Effector CD4-positive, alpha-beta T cell (primary cell): ENCODE measurements around the gene TNPO2.
"Not testable (repeated sequence)": the region's sequence is repeated elsewhere in the genome, so short reads cannot be mapped to it uniquely, and the experiment has no call there.

ENCODE experiments used
- DNase-seq: peaks from one replicate; pipeline ENCODE4 v3.0.0-alpha.2; 2020

Gene TNPO2

DNA sequence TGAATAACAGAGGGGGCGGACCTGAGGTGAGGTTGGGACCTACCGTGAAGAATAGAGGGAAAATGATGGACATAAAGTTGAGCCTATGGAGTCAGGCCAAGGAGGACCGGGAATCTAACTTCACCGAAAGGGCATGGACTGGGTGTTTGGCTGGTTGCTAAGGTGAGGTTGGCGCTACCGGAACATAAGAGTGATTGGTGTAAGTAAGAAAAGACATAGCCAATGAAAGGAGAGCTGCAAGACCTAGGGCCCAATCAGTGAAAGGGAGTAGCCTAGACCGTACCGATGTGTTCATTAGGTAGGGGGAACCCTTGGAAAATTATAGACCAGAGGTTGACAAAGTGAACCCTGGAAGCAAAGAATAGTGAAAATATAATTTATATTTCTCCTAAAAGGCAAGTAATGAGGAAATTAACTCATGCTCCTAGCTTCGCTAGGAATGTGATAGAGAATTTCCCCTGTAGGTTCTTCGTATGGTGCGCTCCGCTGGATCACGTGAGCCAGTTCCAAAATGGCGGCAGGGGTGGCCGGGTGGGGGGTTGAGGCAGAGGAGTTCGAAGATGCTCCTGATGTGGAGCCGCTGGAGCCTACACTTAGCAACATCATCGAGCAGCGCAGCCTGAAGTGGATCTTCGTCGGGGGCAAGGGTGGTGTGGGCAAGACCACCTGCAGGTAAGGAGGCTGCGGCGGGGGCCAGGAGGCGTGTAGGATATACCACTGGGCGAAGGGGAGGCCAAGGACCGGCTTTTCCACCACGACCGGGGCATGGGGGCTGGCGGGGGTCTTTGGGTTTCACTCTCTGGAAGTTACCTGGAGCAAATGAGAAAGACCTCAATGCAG lies 13.5 kb upstream of the TNPO2 start, which contains the start of gene GET3:
GET3 (plus strand) TSS at position 503 of the 840 bp plus-strand sequence; CDS start at position 512, 9 bp downstream.
- peak; percentile 71 for DNase-seq

DNA sequence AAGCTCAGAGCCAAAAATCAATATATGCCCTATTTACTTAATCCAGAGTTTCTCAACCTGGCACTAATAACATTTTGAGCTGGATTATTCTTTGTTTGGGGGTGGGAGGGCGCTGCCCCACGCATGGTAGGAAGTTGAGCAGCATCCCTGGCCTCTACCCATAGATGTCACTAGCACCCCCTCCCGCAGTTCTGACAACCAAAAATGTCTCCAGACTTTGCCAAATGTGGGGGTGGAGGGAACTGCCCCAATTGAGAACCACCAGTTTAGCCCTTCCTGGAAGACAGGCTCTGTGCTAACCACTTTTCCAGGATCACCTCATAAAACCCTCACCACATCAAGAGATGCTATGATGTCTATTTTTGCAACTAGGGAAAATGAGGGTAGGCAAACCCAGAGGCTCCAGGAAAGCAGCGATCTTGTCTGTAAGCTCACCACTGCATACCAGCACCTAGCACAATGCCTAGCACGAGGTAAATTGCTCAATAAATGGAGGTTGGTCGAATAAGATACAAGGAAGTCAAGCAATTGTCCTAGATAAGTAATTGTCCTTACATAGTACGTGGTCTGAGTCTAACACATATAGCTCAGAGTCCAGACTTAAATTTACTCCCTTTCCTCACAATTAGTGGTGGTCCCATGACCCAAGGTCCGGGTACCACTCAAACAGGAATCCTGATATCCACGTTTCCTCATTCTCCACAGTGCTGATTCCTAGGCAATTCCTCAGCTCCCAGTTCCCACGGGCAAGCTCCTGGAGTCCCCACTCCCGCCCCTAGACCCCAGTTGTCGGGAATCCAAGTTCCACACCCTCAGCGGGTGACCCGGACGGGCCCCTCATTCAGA lies 9.9 kb upstream of the TNPO2 start:
- DNase-seq, result peak; percentile 27

DNA sequence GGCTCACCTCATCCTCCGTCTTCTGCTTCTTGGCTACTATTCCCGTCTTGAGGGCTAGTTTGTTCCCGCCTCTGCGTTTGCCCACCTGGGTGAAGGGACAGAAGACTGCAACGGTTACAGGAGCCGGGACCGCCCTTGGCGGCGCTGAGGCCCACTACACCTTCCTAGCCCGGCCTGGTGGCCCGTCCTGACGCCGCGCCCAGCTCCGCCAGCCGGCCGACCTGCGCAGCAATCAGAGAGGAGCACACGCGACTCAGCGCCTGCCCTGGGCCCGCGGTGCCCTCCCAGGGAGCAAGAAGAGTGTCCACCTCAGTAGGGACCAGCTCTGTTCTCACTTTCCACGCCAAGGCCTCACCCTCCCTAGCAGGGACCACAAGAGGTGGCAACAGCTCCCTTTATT lies 7.6 kb upstream of the TNPO2 start:
- DNase-seq, result no peak

DNA sequence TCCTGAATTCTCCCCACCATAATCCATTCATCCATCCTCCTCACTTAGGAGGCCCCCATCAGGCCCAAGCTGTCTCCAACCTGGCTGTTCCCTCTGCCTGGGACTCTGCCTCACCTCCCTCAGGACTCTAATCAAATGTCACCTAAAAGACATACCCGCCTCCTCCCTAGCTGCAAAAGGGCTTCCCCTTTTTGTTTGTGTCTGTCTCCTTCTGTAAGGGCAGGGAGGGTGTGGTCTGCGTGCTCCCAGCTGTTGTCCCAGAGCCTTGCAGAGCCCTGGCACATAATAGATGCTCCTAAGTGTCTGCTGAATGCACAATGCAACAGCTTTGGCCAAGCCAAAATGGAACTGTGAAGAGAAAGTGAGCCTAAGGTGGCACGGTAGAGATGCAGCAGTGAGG lies 6.3 kb upstream of the TNPO2 start:
- DNase-seq, result no peak

GRCh38 chr19:12727745-12728433 lies 4.2 kb upstream of the TNPO2 start:
- DNase-seq, result no peak

- no peak for DNase-seq
Measured at GRCh38 chr19:12726988-12727316, 3.2 kb upstream of the TNPO2 start.

DNA sequence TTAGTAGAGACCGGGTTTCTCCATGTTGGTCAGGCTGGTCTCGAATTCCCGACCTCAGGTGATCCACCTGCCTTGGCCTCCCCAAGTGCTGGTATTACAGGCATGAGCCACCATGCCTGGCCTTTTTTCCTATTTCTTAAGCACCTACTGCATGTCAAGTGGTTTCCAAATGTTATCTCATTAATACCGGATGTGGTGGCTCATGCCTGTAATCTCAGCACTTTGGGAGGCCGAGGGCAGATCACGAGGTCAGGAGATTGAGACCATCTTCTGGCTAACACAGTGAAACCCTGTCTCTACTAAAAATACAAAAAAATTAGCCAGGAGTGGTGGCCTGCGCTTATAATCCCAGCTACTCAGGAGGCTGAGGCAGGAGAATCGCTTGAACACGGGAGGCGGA lies 1.9 kb upstream of the TNPO2 start:
- DNase-seq, result not testable (repeated sequence)

DNA sequence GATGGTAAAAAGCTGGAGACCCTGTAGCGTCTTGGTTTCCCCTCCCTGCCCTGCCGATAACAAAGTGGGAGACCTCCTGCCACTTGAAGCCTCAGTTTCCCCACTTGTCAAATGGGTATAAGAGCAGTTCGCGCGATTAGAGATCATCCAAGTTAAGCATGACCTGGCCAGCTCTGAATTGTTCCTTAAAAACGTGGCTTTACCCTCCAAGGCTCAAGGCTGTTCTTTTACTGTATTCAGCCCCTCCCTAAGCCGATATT lies 421 bp downstream of the TNPO2 start:
- no peak for DNase-seq

DNA sequence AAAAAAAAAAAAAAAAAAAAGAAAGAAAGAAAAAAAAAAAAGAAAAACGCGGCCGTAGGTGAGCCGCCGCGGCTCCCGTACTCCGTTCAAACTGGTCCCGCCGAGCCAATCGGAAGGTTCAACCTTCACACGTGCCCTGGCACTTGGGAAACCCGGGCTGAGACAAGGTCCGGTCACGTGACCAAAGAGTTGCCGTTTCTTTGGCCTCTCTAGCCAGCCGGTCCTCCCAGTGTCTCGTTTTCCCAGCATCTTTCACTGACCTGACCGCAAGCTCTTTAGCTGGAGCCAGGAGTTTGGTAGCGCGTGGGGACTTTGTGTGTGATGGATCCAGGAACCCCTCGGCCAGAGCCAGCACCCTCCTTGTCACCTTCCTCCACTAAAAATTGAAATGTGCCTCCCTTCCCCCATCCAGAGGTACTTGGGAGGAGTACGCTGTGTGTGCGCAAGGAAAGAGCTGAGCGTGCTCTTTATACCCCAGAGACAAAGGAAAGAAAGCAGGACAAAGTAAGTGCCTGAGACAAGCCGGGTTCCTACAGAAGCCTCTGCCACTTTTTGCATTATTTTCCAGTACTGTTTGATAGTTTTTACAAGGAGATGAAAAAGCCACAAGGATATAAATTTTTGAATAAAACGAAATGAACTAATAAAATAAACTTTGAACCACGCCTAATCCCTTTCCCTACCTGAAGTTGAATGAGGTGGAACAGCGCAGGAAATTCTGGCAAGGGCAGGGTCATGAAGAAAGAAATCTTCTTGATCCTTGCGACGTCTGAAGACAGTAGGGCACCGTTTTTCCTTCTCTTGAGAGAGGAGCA lies 959 bp downstream of the TNPO2 start:
- peak; percentile 95 for DNase-seq

- DNase-seq, result peak; percentile 34
Measured at GRCh38 chr19:12721656-12722565, 1.8 kb downstream of the TNPO2 start.

GRCh38 chr19:12720851-12721655 lies 2.7 kb downstream of the TNPO2 start:
- no peak for DNase-seq

DNA sequence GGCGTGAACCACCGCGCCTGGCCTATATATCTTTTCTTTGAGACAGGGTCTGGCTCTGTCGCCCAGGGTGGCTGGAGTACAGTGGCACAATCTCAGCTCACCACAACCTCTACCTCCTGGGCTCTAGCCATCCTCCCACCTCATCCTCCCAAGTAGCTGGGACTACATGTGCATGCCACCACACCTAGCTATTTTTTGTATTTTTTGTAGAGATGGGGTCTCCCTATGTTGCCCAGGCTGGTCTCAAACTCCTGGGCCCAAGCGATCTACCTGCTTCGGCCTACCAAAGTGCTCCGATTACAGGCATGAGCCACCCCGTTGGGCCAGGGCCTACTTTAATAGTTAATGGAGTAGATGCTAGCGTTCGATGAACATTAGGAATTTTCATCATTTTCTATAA lies 3.4 kb downstream of the TNPO2 start:
- no peak for DNase-seq

DNA sequence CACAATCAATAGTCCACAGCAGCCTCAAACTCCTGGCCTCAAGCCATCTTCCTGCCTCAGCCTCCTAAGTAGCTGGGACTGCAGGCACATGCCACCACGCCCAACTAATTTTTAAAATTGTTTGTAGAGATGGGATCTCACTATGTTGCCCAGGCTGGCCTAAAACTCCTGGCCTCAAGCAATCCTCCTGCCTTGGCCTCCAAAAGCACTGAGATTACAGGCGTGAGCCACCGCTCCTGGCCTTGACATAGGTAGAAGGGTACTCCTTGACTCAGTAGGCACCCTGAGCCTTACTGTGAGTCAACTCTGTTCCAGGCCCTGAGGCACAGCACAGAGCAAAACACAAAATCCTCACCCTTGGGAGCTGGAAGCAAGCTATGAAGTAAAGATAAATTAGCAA lies 7.8 kb downstream of the TNPO2 start:
- no peak for DNase-seq

GRCh38 chr19:12715102-12715501 lies 8.6 kb downstream of the TNPO2 start:
- DNase-seq, result no peak

DNA sequence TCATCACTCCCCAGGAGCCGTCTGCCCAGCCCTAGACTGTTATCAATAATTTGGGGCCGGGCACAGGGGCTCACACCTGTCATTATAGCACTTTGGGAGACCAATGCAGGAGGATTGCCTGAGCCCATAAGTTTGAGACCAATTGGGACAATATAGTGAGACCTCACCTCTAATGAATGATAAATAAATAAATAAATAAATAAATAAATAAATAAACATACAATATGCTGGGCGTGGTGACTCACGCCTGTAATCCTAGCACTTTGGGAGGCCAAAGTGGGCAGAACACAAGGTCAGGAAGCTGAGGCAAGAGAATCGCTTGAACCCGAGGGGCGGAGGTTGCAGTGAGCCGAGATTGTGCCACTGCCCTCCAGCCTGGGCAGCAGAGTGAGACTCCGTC lies 10.4 kb downstream of the TNPO2 start:
- not testable (repeated sequence) for DNase-seq

- not testable (repeated sequence) for DNase-seq
Measured at GRCh38 chr19:12712077-12712476, 11.7 kb downstream of the TNPO2 start.

GRCh38 chr19:12711187-12711586 lies 12.5 kb downstream of the TNPO2 start:
- no peak for DNase-seq

- no peak for DNase-seq
Measured at GRCh38 chr19:12708641-12709040, 15.1 kb downstream of the TNPO2 start.

DNA sequence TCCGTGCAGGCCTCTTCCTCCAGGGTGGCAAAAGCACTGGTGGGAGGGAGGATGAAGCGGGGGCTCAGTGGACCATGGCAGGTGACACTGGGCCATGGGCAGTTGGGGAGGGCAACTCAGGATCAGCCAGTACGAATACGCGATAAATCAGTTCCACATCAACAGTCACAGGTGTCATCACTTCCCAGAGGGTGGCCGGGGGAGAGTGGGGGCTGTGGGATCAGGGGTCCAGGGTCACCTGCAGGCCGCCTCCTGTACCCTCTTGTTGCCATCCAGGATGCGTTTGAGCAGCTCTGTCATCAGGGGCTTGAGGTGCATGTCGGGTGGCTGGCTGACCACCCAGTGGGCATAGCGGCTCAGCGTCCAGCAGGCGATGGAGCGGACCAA lies 17.4 kb downstream of the TNPO2 start:
- no peak for DNase-seq

DNA sequence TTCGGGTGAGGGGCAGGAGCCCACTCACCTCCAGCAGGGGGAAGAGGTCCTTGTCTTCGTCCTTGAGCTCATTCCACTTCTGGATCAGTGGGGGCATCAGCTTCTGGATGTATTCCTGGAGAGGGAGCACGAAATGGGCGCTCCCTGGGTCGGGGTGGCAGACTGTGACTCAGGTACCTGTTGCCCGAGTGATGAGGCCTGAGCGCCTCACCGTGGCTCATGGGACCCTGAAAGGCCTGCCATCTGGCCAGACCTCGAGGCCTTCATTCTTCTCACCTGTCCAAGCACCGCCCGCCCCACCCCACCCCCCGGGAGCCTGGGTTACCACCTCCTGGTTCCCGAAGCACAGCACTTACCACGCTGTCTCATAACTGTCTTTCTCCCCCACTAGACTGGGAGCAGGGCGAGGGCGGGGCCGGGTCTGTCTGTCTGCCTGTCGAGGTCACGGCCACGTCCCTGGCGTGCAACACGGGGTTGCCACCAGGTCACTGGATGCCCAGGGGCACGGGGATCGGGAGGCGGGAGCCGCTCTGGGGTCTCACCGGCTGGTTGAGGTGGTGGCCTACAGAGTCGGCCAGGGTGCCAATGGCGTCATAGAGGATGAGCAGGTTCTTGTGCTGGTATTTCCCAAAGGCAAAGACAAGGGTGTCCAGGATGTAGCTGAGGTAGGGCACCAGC lies 17.9 kb downstream of the TNPO2 start:
- DNase-seq, result no peak
